Ovary (tissue), 3 donors: ENCODE measurements around the gene PDE3B.

Experiments
- CTCF ChIP-seq, 3 donors: fragments of 450-650 bp in 2 of 3; fragments of 200-600 bp in 1 of 3; IDR thresholded peaks; one replicate each; pipeline versions ENCODE4 v1.5.1 to v1.8.0; 2016 to 2022; ENCODE audit warnings: antibody characterized with exemption in 3 of 3, mild to moderate bottlenecking in 1 of 3
- POLR2A ChIP-seq: fragments of 450-650 bp; IDR thresholded peaks from one replicate; pipeline ENCODE4 v1.6.1; 2017; ENCODE audit warnings: antibody characterized with exemption, mild to moderate bottlenecking, moderate library complexity
- donor health status: DM: no; HTN: no; CAD: no.

- TF ChIP-seq CTCF (IDR thresholded peaks at IDR 0.05), result no peak
- TF ChIP-seq POLR2A, result no peak
These were observed 11.8 kb downstream of the PDE3B start for GRCh38 chr11:14655435-14655834.
